ENCODE data around the gene SETD5.

Gene SETD5

GRCh38 chr3:9384141-9384828, 13.1 kb upstream of the SETD5 start:
- Mint-ChIP-seq H3K4me1 (ENCODE audit: low read depth) (peaks cover 29% of the 10 kb centered on the region), H3K36me3 (peaks cover 16% of the 10 kb centered on the region), H3K27me3 (no peaks in the 10 kb centered on the region), H3K27ac (peak overlapping the region; percentile 62), H3K4me3 (peak overlapping the region; percentile 25), H3K9me3 (ENCODE audit: low read depth) (no peaks in the 10 kb centered on the region)

DNA sequence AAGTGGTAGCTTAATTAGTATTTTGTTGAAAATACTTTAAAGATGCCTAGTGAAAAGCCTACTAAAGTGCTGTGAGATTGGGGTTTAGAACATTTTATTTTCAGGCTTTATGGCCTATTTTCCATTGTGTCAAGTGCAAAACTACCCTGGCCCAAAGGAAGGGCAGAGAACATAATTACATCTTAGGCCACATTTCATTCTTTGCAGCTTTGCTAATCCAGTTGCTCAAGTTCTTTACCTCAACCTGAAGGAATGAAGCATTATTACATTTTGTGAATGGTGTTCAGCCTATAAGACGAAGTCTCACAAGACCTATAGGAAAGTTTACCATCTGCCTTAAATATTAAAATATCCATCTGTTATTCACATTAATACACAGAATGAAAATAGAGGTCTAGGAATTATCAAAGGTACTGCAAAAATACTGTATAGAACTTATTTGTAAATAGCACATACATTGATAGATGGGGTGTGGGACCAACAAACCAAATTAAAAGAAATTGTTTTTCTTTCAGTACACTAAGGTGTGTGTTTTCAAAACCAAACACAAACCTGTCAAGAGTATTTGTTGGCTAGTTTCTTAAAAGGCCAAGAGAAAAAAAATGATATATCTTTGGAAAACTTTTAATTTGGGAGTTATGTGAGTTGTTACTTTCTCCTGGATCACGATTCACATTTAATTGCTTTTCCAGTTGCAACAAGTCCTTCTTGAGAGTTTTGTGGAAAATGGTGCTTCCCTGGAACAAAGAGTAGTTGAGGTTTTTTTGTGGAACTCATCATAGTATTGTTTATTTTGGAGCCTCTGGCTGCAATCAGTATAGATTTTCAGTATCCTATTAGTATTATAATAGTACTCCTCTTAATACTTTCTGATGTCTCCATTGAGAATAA, 12.0 kb upstream of the SETD5 start:
- Mint-ChIP-seq H3K4me3 (no peak overlapping the region), H3K27me3 (no peaks in the 10 kb centered on the region), H3K4me1 (ENCODE audit: low read depth) (peaks cover 33% of the 10 kb centered on the region), H3K9me3 (ENCODE audit: low read depth) (no peaks in the 10 kb centered on the region), H3K27ac (peak overlapping the region; percentile 58), H3K36me3 (peaks cover 10% of the 10 kb centered on the region)

GRCh38 chr3:9386078-9386459, 11.3 kb upstream of the SETD5 start:
- Mint-ChIP-seq H3K9me3 (ENCODE audit: low read depth) (no peaks in the 10 kb centered on the region), H3K4me3 (no peak overlapping the region)

GRCh38 chr3:9386501-9387321, 10.7 kb upstream of the SETD5 start:
- Mint-ChIP-seq H3K4me3 (peak overlapping the region; percentile 1), H3K27me3 (no peaks in the 10 kb centered on the region), H3K27ac (peak overlapping the region; percentile 91), H3K36me3 (peaks cover 12% of the 10 kb centered on the region), H3K4me1 (ENCODE audit: low read depth) (peaks cover 43% of the 10 kb centered on the region), H3K9me3 (ENCODE audit: low read depth) (no peaks in the 10 kb centered on the region)

More at GRCh38 chr3:9386078-9386459, 11.3 kb upstream of the SETD5 start:
- peak overlapping the region; percentile 58 for H3K27ac Mint-ChIP-seq
- H3K27me3 Mint-ChIP-seq = no peaks in the 10 kb centered on the region
- peaks cover 10% of the 10 kb centered on the region for H3K36me3 Mint-ChIP-seq
- H3K4me1 Mint-ChIP-seq (ENCODE audit: low read depth) = peaks cover 40% of the 10 kb centered on the region

- Mint-ChIP-seq H3K27me3 (no peaks in the 10 kb centered on the region), H3K36me3 (peaks cover 12% of the 10 kb centered on the region), H3K9me3 (ENCODE audit: low read depth) (no peaks in the 10 kb centered on the region), H3K4me1 (ENCODE audit: low read depth) (peaks cover 49% of the 10 kb centered on the region), H3K27ac (no peak overlapping the region), H3K4me3 (no peak overlapping the region)
Measured at GRCh38 chr3:9387322-9387655, 10.1 kb upstream of the SETD5 start.

DNA sequence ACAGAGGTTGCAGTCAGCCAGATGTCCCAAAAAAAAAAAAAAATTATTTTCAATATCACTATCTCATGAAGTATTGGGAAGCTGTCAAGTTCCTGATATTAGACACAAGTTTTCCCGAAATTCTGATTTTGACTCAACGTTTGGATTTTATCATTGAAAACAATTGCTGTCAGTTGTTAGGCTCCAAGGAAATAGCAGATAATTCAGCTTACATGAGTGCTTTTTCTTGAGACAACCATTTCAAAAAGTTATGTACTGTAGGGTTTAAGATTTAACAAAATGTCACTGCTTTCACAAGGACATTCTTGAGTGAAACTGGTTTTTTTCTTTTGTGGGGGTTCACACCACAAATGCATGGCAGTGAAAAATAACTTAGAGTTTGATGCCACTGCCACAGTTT, 9.3 kb upstream of the SETD5 start:
- Mint-ChIP-seq H3K27me3 (no peaks in the 10 kb centered on the region), H3K27ac (no peak overlapping the region), H3K4me1 (ENCODE audit: low read depth) (peaks cover 57% of the 10 kb centered on the region), H3K36me3 (peaks cover 12% of the 10 kb centered on the region), H3K4me3 (no peak overlapping the region), H3K9me3 (ENCODE audit: low read depth) (no peaks in the 10 kb centered on the region)

DNA sequence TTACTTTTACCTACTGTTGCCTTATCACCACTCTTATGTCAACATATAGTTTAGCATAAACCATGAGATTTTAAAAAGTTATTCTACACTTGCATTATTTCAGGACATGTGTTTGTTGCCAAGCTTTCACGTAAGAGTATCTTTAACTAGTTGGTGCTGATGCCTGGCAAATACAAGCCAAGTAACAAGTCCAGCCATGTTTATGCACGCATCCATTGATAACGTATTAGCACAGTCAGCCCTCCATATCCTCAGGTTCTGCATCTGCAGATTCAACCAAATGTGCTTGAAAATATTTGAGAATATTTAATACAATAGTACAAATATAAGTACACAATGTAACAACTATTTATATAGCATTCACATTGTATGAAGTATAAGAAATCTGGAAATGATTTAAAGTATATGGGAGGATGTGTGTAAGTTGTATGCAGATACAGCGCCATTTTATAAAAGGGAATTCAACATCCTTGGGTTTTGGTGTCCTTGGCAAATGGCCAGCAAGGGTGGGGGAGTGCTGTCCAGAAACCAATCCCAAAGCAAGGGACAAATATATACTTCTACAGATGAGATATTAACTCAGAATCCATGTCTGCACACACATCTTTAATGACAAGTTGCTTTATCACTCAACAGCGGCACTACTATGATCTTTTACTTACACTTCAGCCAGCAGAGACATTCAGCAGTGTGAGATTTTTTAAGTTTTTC, 8.7 kb upstream of the SETD5 start:
- Mint-ChIP-seq H3K27me3 (no peaks in the 10 kb centered on the region), H3K4me1 (ENCODE audit: low read depth) (peaks cover 62% of the 10 kb centered on the region), H3K9me3 (ENCODE audit: low read depth) (no peaks in the 10 kb centered on the region), H3K4me3 (no peak overlapping the region), H3K27ac (peak overlapping the region; percentile 66), H3K36me3 (peaks cover 12% of the 10 kb centered on the region)

GRCh38 chr3:9390265-9390888, 7.0 kb upstream of the SETD5 start:
- Mint-ChIP-seq H3K27me3 (no peaks in the 10 kb centered on the region), H3K27ac (peak overlapping the region; percentile 86), H3K36me3 (peaks cover 13% of the 10 kb centered on the region), H3K4me3 (peak overlapping the region; percentile 11), H3K9me3 (ENCODE audit: low read depth) (no peaks in the 10 kb centered on the region), H3K4me1 (ENCODE audit: low read depth) (peaks cover 75% of the 10 kb centered on the region)

DNA sequence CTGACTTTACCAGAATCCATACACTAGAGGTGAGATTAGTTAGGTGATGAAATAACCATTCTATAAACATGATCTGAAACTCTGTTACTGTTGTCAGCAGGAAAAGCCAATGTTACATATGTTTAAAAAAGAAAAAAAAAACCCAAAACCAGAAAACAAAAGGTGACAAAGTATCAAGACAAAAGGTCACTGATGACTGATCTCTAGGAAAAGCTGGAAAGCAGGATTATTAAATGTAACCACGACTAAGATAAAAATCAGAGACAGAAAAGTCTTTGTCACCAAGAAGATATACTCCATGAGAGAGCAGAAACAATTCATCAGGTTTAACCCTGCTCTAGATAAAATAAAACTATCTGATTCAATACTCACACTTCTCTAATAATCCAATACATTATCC, 5.4 kb upstream of the SETD5 start:
- Mint-ChIP-seq H3K36me3 (peaks cover 15% of the 10 kb centered on the region), H3K27me3 (no peaks in the 10 kb centered on the region), H3K4me1 (ENCODE audit: low read depth) (peaks cover 68% of the 10 kb centered on the region), H3K9me3 (ENCODE audit: low read depth) (no peaks in the 10 kb centered on the region), H3K27ac (peak overlapping the region; percentile 64), H3K4me3 (peak overlapping the region; percentile 10)

DNA sequence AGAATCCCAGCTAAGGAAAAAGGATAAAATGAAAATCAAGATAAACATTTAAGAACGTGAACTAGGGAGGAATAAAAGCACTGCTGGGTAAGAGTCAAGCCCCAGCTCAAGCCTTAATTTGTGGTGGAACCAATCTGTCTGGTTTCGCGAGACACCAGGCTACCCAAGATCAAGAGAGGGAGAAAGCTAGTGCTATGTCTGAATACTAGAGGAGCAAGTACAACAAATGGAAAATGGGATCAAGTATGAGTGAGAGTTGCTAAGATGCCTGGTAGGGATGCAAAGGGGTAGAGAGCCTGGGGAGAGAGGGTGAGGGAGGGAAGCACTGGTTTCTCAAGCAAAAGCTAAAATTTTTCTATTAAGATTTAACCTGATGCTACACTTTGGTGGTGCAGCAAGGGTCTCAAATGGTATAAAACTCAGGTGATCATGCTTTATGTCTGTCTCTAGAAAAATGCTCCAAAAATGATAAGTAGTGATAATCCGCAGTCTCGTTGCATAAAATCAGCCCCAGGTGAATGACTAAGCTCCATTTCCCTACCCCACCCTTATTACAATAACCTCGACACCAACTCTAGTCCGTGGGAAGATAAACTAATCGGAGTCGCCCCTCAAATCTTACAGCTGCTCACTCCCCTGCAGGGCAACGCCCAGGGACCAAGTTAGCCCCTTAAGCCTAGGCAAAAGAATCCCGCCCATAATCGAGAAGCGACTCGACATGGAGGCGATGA, 1.7 kb upstream of the SETD5 start:
- no peaks in the 10 kb centered on the region for H3K9me3 Mint-ChIP-seq (ENCODE audit: low read depth)
- H3K4me1 Mint-ChIP-seq (ENCODE audit: low read depth) = peaks cover 71% of the 10 kb centered on the region

GRCh38 chr3:9396301-9396631, 1.1 kb upstream of the SETD5 start:
- H3K4me3 Mint-ChIP-seq = peak overlapping the region; percentile 91
- peaks cover 72% of the 10 kb centered on the region for H3K4me1 Mint-ChIP-seq (ENCODE audit: low read depth)
- no peaks in the 10 kb centered on the region for H3K27me3 Mint-ChIP-seq
- H3K27ac Mint-ChIP-seq = peak overlapping the region; percentile 90
- peaks cover 19% of the 10 kb centered on the region for H3K36me3 Mint-ChIP-seq
- no peaks in the 10 kb centered on the region for H3K9me3 Mint-ChIP-seq (ENCODE audit: low read depth)

More for the DNA sequence above, 1.7 kb upstream of the SETD5 start:
- Mint-ChIP-seq H3K27me3 (no peaks in the 10 kb centered on the region), H3K27ac (peak overlapping the region; percentile 90), H3K4me3 (peak overlapping the region; percentile 91), H3K36me3 (peaks cover 19% of the 10 kb centered on the region)

- peak overlapping the region; percentile 96 for H3K27ac Mint-ChIP-seq
- H3K27me3 Mint-ChIP-seq = no peaks in the 10 kb centered on the region
- H3K4me3 Mint-ChIP-seq = peak overlapping the region; percentile 94
- H3K4me1 Mint-ChIP-seq (ENCODE audit: low read depth) = peaks cover 72% of the 10 kb centered on the region
- H3K36me3 Mint-ChIP-seq = peaks cover 16% of the 10 kb centered on the region
- H3K9me3 Mint-ChIP-seq (ENCODE audit: low read depth) = no peaks in the 10 kb centered on the region
Measured at GRCh38 chr3:9396632-9397331, 633 bp upstream of the SETD5 start.
